Choroid plexus epithelial cell (primary cell): ENCODE results near the gene NKD1.

Experiments used
- DNase-seq: peaks from one replicate; pipeline ENCODE4 v3.0.0-alpha.2; 2010; ENCODE audit warnings: low read depth
- H3K4me3 ChIP-seq: 2 replicates; pipeline ENCODE4 v1.5.1; 2011; ENCODE audit warnings: low read depth, mild to moderate bottlenecking, control low read depth, low read length, moderate library complexity
- TF ChIP-seq, protein P1 (sequence below): conservative IDR thresholded peaks from 2 replicates; pipeline ENCODE4 v1.5.1; 2011; ENCODE audit warnings: low read depth, mild to moderate bottlenecking, control low read depth, inconsistent platforms, low read length, moderate library complexity

NKD1 gene

DNA sequence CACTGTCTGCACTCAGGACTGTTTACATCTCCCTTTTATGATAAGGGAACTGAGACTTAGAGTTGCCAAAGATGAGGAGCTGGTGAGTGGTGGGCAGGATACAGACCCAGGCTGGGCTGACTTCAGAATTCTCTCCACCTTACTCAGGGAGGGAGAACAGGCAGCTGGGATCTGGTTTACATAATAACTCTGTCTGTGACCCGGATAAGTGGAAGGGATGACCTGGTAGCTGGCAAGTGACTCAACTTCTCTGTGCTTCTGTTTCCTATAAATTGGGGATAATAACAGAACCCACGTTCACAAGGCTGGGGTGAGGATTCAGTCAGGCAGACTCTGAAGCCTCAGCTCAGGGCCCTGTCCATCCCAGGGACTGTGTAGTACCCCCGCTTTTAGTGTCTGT is 130.3 kb downstream of the NKD1 start:
- TF ChIP-seq, protein P1, sequence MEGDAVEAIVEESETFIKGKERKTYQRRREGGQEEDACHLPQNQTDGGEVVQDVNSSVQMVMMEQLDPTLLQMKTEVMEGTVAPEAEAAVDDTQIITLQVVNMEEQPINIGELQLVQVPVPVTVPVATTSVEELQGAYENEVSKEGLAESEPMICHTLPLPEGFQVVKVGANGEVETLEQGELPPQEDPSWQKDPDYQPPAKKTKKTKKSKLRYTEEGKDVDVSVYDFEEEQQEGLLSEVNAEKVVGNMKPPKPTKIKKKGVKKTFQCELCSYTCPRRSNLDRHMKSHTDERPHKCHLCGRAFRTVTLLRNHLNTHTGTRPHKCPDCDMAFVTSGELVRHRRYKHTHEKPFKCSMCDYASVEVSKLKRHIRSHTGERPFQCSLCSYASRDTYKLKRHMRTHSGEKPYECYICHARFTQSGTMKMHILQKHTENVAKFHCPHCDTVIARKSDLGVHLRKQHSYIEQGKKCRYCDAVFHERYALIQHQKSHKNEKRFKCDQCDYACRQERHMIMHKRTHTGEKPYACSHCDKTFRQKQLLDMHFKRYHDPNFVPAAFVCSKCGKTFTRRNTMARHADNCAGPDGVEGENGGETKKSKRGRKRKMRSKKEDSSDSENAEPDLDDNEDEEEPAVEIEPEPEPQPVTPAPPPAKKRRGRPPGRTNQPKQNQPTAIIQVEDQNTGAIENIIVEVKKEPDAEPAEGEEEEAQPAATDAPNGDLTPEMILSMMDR, result no peak
- DNase-seq, result no peak
- H3K4me3 ChIP-seq, result no peak overlapping the region

DNA sequence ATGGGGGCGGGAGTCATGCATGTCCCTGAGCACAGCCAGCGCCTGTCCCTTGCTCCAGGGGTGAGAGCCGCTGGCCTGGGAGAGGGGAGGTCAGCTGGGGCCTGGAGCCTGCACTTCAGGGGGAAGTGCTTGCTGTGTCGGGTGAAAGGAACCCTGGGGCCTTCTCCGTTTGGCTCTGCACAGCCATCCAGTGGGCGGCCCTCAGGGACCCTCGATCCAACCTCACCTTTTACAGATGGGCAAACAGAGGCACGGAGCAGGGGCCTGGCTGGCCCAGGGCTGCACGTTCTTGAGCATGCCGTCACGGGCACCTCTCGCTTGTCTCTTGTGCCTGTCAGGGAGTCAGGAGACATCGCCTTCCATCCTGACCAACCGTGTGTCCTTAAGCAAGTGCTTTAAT is 131.1 kb downstream of the NKD1 start:
- no peak for DNase-seq
- TF ChIP-seq, protein P1, result no peak
- H3K4me3 ChIP-seq, result no peak overlapping the region

- DNase-seq, result no peak
- H3K4me3 ChIP-seq, result no peak overlapping the region
- TF ChIP-seq, protein P1, result no peak
These were observed 131.7 kb downstream of the NKD1 start for GRCh38 chr16:50679676-50680555.

DNA sequence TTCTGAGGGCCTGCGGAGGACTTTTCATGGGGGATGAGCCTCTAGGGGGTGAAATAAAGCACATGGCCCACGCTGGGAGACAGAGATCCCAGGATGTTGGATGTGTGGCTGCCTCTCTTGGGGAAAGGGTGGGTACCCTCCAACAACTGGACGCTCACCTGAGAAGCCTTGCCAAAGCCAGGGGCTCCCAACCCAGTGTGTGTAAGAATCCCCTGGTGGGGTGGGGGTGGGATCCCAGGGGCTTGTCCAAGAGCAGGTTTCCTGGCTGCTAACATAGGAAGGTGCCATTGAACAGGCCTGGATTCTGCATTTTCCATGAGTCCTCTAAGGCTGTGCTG is 132.3 kb downstream of the NKD1 start:
- TF ChIP-seq, protein P1, result no peak
- H3K4me3 ChIP-seq, result no peak overlapping the region
- no peak for DNase-seq

DNA sequence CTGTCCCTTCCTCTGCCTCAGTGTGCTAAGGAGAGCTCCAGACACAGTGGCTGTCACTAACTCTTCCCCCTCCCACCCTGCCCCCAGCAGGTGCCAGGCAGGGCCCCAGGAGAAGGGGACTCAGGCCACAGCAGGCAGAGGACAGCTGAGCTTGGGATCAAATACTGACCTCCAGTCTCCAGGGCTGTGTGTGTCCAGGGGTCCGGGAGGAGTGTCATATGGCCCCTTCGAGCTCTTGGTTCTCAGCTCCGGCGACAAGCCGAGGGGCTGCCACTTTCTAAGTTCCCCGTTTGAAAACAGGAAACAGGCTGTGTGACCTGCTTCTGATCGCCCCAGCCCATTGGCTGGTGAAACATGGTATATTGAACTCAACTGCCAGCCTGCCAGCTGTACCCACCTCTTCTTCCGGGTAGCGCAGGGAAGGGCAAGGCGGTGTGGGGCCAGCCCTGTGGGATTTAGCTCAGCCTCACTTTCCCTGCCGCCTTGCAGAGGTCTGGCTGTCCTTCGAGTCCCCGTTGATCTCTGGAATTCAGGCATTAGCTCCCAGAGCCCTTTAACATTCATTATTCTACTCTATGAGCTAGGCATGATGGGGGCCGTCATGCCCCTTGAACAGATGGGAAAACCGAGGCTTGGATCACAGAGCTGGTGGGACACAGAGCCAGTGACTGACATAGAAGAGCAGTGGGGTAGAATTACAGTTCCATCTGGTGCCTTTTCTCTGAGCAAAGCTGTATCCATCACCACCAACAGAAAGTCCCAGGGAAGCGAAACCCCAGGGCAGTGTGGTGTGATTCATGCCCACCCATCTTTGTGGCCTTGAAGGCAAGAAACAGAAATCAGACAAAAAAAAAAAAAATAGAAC is 133.1 kb downstream of the NKD1 start, which contains the start of gene SNX20:
SNX20 (minus strand) TSS at position 292 of the 865 bp plus-strand sequence. CDS start 3,786 bp downstream, outside the sequence.
- TF ChIP-seq, protein P1, result no peak
- H3K4me3 ChIP-seq, result no peak within 1 kb of the TSS
- no peak for DNase-seq

GRCh38 chr16:50683689-50684374 is 135.6 kb downstream of the NKD1 start:
- TF ChIP-seq, protein P1, result no peak
- no peak overlapping the region for H3K4me3 ChIP-seq
- DNase-seq, result no peak
